H1 (cell line): ENCODE data around the gene AXIN2. TPM values are rescaled to one million over a fixed set of nuclear protein-coding genes. Genes with fewer than 3 reads are reported as not detected.
A peak's percentile ranks its signal among the peaks of the same experiment; 100 is the strongest.

Experiments used
- CBX5 ChIP-seq: fragments of 300-800, 300-1000 bp; sonication (generic); IDR thresholded peaks from 2 replicates; pipeline ENCODE4 v1.7.1; 2016; ENCODE audit warnings: antibody characterized with exemption, low read length, low read depth
- CHD1 ChIP-seq: IDR thresholded peaks from 2 replicates; pipeline ENCODE4 v1.6.1; 2012; ENCODE audit warnings: low read depth, low read length, improper control_type of control experiment
- CHD2 ChIP-seq: IDR thresholded peaks from 2 replicates; pipeline ENCODE4 v1.6.1; 2012; ENCODE audit warnings: low read length, improper control_type of control experiment
- E2F6 ChIP-seq: IDR thresholded peaks from 2 replicates; pipeline ENCODE4 v1.6.1; 2012; ENCODE audit warnings: inconsistent platforms
- EGR1 ChIP-seq: IDR thresholded peaks from 2 replicates; pipeline ENCODE4 v1.6.1; 2011; ENCODE audit warnings: low read depth, low read length, borderline replicate concordance
- FOSL1 ChIP-seq: IDR thresholded peaks from 2 replicates; pipeline ENCODE4 v1.6.1; 2011; ENCODE audit warnings: mild to moderate bottlenecking, low read depth, low read length, moderate library complexity; ENCODE audit not compliant: insufficient read depth
- HDAC2 ChIP-seq, 2 experiments: fragments of 300-600 bp in 1 of 2; sonication (generic) in 1 of 2; IDR thresholded peaks; 2 replicates each; pipeline ENCODE4 v1.6.1; 2011 to 2012; ENCODE audit warnings: low read depth in 2 of 2, low read length in 2 of 2, mild to moderate bottlenecking in 2 of 2, moderate library complexity in 2 of 2, borderline replicate concordance in 1 of 2, inconsistent platforms in 1 of 2
- JUND ChIP-seq: IDR thresholded peaks from 2 replicates; pipeline ENCODE4 v1.6.1; 2011; ENCODE audit warnings: mild to moderate bottlenecking, improper control_type of control experiment, low read length
- KDM4A ChIP-seq: IDR thresholded peaks from one replicate; pipeline ENCODE4 v1.7.1; 2012; ENCODE audit warnings: low read depth, mild to moderate bottlenecking, moderate library complexity, low read length, inconsistent platforms; ENCODE audit not compliant: severe bottlenecking
- POLR2AphosphoS5 ChIP-seq: IDR thresholded peaks from 2 replicates; pipeline ENCODE4 v1.6.1; 2011; ENCODE audit warnings: low read depth, low read length
- RAD21 ChIP-seq, 2 experiments: IDR thresholded peaks in 1 of 2; conservative IDR thresholded peaks in 1 of 2; 2 replicates each; pipeline ENCODE4 v1.6.1; 2011; ENCODE audit warnings: low read depth in 2 of 2, low read length in 2 of 2, improper control_type of control experiment in 1 of 2, inconsistent platforms in 1 of 2, mild to moderate bottlenecking in 1 of 2, moderate library complexity in 1 of 2
- RBBP5 ChIP-seq: IDR thresholded peaks from 2 replicates; pipeline ENCODE4 v1.7.1; 2012; ENCODE audit warnings: low read depth, mild to moderate bottlenecking, inconsistent platforms, low read length, moderate library complexity, borderline replicate concordance
- RNF2 ChIP-seq: fragments of 200-900, 300-1000 bp; sonication (generic); IDR thresholded peaks from 2 replicates; pipeline ENCODE4 v1.7.1; 2016; ENCODE audit warnings: borderline replicate concordance, low read depth, mild to moderate bottlenecking, antibody characterized with exemption, low read length; ENCODE audit not compliant: poor library complexity, severe bottlenecking; ENCODE audit errors: missing control alignments
- RXRA ChIP-seq: IDR thresholded peaks from 2 replicates; pipeline ENCODE4 v1.6.1; 2011; ENCODE audit warnings: low read depth, mild to moderate bottlenecking, low read length, moderate library complexity; ENCODE audit not compliant: insufficient read depth
- SIX5 ChIP-seq: IDR thresholded peaks from 2 replicates; pipeline ENCODE4 v1.6.1; 2011; ENCODE audit warnings: mild to moderate bottlenecking, low read depth, low read length
- SP1 ChIP-seq: IDR thresholded peaks from 2 replicates; pipeline ENCODE4 v1.6.1; 2011; ENCODE audit warnings: low read depth, low read length
- SRF ChIP-seq: IDR thresholded peaks from 2 replicates; pipeline ENCODE4 v1.6.1; 2011; ENCODE audit warnings: mild to moderate bottlenecking, low read depth, low read length, moderate library complexity
- SUZ12 ChIP-seq: fragments of 200-600 bp; sonication (generic); IDR thresholded peaks from 2 replicates; pipeline ENCODE4 v1.6.1; 2012; ENCODE audit warnings: mild to moderate bottlenecking, inconsistent platforms, low read length, moderate library complexity, mixed read lengths
- TBP ChIP-seq: IDR thresholded peaks from 2 replicates; pipeline ENCODE4 v1.6.1; 2011; ENCODE audit warnings: low read depth, low read length, improper control_type of control experiment
- USF2 ChIP-seq: IDR thresholded peaks from 2 replicates; pipeline ENCODE4 v1.6.1; 2011; ENCODE audit warnings: low read length, improper control_type of control experiment
- polyA plus RNA-seq, 7 experiments: library from polyadenylated mRNA; depleted of rRNA in 3 of 7; stranded (reverse) in 5 of 7; unstranded in 2 of 7; fragments of >200 nt in 5 of 7; fragments of 200-250 nt in 2 of 7; gene quantifications; 1 replicate in 5 of 7; 2 replicates in 1 of 7; 4 replicates in 1 of 7; pipeline versions ENCODE4 v1.2.1 to v1.2.3, GENCODE V29; 2011 to 2013; ENCODE audit warnings: missing spikeins in 2 of 7, mixed read lengths in 2 of 7
- total RNA-seq: library from RNA; stranded (reverse); fragmentation: NEBNext Ultra II Directional; extraction: Animal tissue kit (Norgen Biotek cat#: 25700); gene quantifications from 2 replicates; pipeline ENCODE4 v1.2.1, GENCODE V29; 2021
- TF ChIP-seq, protein P1 (sequence below): IDR thresholded peaks from 2 replicates; pipeline ENCODE4 v1.6.1; 2012; ENCODE audit warnings: inconsistent platforms

Gene AXIN2
- total and polyA plus RNA-seq, 2 of the 8 experiments (the other 6 are each of a cell fraction or from before 2014, with no cell fraction given), result 17.7 to 33.4 TPM

- TF ChIP-seq CHD1, result no peak
- TF ChIP-seq CHD2, result no peak
- TF ChIP-seq HDAC2 (IDR thresholded peaks at IDR 0.05; ENCODE audit: borderline replicate concordance in 1 of 2, low read depth in 2 of 2, low read length in 2 of 2), result no peak
- TF ChIP-seq CBX5, result no peak
- no peak for TF ChIP-seq RXRA
- no peak for TF ChIP-seq KDM4A
- no peak for TF ChIP-seq E2F6
- no peak for TF ChIP-seq USF2
- no peak for TF ChIP-seq RBBP5
- TF ChIP-seq, protein P1, sequence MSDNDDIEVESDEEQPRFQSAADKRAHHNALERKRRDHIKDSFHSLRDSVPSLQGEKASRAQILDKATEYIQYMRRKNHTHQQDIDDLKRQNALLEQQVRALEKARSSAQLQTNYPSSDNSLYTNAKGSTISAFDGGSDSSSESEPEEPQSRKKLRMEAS, result peak; percentile 37; the same call in 1 of the 2 replicates
- no peak for TF ChIP-seq SIX5
- no peak for TF ChIP-seq SRF
- TF ChIP-seq RAD21 (IDR thresholded peaks at IDR 0.05 in 1 of 2, conservative IDR thresholded peaks at IDR 0.05 in 1 of 2; ENCODE audit: low read depth in 2 of 2, low read length in 2 of 2), result peak; percentile 80 to 87
- no peak for TF ChIP-seq SP1
- no peak for TF ChIP-seq EGR1
- no peak for TF ChIP-seq SUZ12
- TF ChIP-seq RNF2, result no peak
- no peak for TF ChIP-seq POLR2AphosphoS5
- no peak for TF ChIP-seq TBP
- no peak for TF ChIP-seq FOSL1
- 0 out of 2 replicates have a peak, but pooled peaks have one; percentile 29 for TF ChIP-seq JUND
These were observed 5.2 kb downstream of the AXIN2 start (continued) for GRCh38 chr17:65556014-65556909.
